GM19395 (cell line): Measurements from ENCODE around the gene BUD13.
"Not testable (repeated sequence)": the region's sequence is repeated elsewhere in the genome, so short reads cannot be mapped to it uniquely, and the experiment has no call there.

Experiments
- ATAC-seq: cut with Tn5 transposase; IDR thresholded peaks from one replicate; pipeline ENCODE4 v1.9.1; 2021; ENCODE audit warnings: mild to moderate bottlenecking, moderate library complexity; ENCODE audit not compliant: unreplicated experiment

The BUD13 gene, protein sequence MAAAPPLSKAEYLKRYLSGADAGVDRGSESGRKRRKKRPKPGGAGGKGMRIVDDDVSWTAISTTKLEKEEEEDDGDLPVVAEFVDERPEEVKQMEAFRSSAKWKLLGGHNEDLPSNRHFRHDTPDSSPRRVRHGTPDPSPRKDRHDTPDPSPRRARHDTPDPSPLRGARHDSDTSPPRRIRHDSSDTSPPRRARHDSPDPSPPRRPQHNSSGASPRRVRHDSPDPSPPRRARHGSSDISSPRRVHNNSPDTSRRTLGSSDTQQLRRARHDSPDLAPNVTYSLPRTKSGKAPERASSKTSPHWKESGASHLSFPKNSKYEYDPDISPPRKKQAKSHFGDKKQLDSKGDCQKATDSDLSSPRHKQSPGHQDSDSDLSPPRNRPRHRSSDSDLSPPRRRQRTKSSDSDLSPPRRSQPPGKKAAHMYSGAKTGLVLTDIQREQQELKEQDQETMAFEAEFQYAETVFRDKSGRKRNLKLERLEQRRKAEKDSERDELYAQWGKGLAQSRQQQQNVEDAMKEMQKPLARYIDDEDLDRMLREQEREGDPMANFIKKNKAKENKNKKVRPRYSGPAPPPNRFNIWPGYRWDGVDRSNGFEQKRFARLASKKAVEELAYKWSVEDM

GRCh38 chr11:116772443-116773202 is at the start of gene BUD13:
Gene BUD13, minus strand, starts transcription at chr11:116772987. Its CDS starts 23 bp downstream, at chr11:116772964.
- ATAC-seq = peak; percentile 89

- no peak for ATAC-seq
These were observed 49.8 kb upstream of the BUD13 start for GRCh38 chr11:116822575-116822974.

GRCh38 chr11:116821050-116821918 is 48.5 kb upstream of the BUD13 start:
- ATAC-seq = no peak

GRCh38 chr11:116819049-116819448 is 46.3 kb upstream of the BUD13 start:
- ATAC-seq = no peak

- no peak for ATAC-seq
These were observed 41.7 kb upstream of the BUD13 start for GRCh38 chr11:116814502-116814901.

- ATAC-seq = no peak
These were observed 41.1 kb upstream of the BUD13 start for GRCh38 chr11:116813781-116814471.

DNA sequence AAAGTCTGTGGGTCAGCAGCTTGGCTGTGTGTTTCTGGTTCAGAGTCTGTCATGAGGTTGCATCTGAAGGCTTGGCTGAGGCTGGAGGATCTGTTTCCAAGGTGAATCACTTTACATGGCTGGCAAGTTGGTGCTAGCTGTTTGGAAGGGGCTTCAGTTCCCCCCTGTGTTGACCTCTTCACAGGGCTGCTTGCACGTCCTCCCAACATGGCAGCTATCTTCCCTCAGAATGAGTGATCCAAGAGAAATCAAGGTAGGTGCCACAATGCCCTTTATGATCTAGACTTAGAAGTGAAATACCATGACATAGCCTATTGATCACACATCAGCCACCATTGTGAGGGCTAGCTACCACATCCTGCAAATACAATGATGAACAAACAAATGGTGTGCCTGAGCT is 40.4 kb upstream of the BUD13 start:
- no peak for ATAC-seq

- no peak for ATAC-seq
These were observed 39.3 kb upstream of the BUD13 start for GRCh38 chr11:116812109-116812508.

DNA sequence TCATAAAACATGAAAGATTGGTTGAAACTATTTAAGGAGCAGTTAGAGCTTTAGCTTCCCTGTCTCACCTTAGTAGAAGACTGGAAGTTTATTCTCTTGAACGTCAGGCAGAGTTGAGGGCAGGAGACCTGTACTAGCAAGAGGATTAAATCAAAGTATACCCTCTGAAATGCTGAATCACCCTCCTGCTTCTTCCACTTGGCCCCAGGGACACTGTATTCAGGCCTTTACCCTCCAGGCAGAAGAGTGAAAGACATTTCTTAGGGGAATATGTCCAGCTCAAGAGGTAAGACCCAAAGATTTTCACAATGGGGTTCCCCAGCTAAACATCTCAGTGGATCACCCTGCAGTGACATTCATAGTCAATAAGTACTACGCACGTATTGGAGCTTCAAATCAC is 38.4 kb upstream of the BUD13 start:
- ATAC-seq = no peak

DNA sequence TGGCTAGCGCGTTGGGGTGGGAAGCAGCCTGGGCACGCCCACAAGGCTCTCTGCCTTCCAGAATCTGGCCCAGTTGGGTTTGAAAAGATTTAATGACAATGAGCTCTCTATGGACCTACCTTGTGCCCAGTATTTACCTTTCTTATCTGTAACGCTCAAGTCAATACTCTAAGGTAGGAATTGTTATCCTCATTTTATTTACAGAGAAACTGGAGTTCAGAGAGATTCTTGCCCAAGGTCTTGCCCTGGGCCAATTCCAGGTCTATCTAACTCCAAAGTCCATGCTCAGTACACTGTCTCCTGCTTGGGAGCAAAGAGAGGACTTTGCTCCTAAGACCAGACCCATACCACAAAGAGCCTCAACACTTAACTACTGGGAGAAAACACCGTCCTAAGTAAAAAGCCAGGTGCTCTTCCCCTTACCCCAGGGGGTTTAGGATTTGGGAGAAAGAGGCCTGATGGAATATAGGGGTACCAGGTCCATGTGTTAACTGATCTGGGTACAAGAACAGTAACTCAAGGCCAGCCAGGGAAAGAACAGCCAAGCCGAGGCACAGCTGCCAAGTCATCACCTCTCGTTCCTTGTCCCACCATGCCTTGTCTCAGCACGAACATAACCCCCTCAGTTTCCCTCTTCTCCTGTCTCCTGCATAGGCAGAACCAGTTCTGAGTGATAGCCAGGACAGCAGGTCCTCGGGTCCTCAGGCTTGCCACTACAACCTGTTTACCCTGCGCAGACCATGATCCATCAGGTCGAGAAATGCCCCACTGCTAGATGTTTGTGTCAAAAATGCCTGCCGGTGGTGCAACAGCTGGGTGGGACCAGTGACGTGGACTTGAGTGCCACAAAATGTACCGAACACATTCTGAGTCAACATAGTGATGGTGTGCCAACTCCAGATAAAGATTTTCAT is 35.7 kb upstream of the BUD13 start:
- no peak for ATAC-seq

GRCh38 chr11:116807601-116808261 is 34.9 kb upstream of the BUD13 start:
- ATAC-seq = no peak

- ATAC-seq = no peak
These were observed 31.2 kb upstream of the BUD13 start for GRCh38 chr11:116804001-116804400.

DNA sequence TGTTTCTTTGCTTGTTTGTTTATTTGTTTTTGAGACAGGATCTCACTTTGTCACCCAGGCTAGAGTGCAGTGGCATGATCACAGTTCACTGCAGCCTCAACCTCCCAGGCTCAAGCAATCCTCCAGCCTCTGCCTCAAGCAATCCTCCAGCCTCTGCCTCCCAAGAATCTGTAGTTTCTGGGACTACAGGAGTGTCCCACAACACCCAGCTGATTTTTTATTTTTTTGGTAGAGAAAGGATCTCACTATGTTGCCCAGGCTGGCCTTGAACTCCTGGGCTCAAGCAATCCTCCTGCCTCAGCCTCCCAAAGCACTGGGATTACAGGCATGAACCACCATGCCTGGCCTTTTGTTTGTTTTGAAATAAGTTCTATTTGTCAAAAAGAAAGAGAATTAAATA is 28.9 kb upstream of the BUD13 start:
- not testable (repeated sequence) for ATAC-seq

- ATAC-seq = no peak
These were observed 27.8 kb upstream of the BUD13 start for GRCh38 chr11:116800610-116801009.

GRCh38 chr11:116798368-116798767 is 25.6 kb upstream of the BUD13 start:
- ATAC-seq = no peak

DNA sequence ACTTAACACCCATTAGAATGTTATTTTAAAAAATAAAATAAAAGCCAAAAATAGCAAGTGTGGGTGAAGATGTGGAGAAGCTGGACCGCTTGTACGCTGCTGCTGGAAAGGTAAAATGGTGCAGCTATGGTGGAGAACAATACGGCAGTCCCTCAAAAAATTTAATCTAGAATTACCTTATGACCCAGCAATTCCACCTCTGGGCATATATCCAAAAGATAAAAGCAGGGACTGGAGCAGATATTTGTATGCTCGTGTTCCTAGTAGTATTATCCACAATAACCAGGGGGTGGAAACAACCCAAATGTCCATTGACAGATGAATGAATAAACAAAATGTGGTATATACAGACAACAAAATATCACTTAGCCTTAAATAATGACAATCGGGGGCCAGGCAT is 25.0 kb upstream of the BUD13 start:
- ATAC-seq = no peak

GRCh38 chr11:116796548-116796947 is 23.8 kb upstream of the BUD13 start:
- no peak for ATAC-seq

- no peak for ATAC-seq
These were observed 22.1 kb upstream of the BUD13 start for GRCh38 chr11:116794851-116795250.

DNA sequence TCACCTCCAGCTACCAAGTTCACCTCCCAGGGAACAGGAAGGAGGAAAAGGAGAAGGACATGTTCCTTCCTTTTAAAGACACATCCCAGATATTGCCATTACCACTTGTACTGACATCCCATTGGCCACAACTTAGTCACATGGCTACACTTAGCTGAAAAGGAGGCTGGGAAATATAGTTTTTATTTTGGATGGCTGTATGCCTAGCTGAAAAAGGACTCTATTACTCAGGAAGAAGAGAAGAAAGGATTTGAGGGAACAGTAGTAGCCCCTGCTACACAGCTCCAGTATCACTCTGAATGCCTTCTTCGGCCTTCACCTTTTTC is 20.9 kb upstream of the BUD13 start:
- ATAC-seq = no peak
